Epidermal melanocyte (primary cell): Measurements from ENCODE around the gene LYRM1.
"Not testable (repeated sequence)": the region's sequence is repeated elsewhere in the genome, so short reads cannot be mapped to it uniquely, and the experiment has no call there.

Source experiments
- DNase-seq: peaks from one replicate; pipeline ENCODE4 v3.0.0; 2011; ENCODE audit warnings: low spot score; ENCODE audit not compliant: insufficient read length

The LYRM1 gene

GRCh38 chr16:20900299-20901067 is at the start of gene LYRM1, which contains the start of gene DCUN1D3:
TSS of gene LYRM1 (plus strand) at chr16:20900771. CDS start at chr16:20915556, 14,785 bp downstream.
TSS of gene DCUN1D3 (minus strand) at chr16:20900358. CDS start at chr16:20862538, 37,820 bp downstream.
- peak; percentile 96 for DNase-seq

- DNase-seq = no peak
These were observed 49.6 kb upstream of the LYRM1 start for GRCh38 chr16:20850981-20851380.

GRCh38 chr16:20851601-20852000 is 49.0 kb upstream of the LYRM1 start:
- peak; percentile 46 for DNase-seq

- DNase-seq = no peak
These were observed 47.4 kb upstream of the LYRM1 start for GRCh38 chr16:20853143-20853542.

- no peak for DNase-seq
These were observed 46.5 kb upstream of the LYRM1 start for GRCh38 chr16:20853981-20854620.

DNA sequence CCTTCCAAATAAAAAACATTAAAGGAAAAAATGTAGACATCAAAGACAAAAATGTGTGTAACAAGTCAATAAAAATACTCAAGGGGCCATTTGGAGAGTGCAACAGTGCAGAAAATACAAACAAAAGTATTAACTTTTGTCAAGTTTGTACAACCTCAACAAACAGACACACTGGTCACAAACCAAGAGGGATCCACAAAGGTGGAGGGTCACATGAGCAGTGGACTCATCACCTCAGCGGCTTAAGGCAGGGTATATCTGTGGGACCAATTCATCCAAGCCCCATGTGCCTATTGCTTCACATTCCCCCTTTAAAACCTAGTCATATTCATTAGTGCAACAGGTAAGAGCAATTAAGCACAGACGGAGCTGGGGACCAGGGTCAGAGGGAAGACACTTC is 45.6 kb upstream of the LYRM1 start:
- DNase-seq = no peak

DNA sequence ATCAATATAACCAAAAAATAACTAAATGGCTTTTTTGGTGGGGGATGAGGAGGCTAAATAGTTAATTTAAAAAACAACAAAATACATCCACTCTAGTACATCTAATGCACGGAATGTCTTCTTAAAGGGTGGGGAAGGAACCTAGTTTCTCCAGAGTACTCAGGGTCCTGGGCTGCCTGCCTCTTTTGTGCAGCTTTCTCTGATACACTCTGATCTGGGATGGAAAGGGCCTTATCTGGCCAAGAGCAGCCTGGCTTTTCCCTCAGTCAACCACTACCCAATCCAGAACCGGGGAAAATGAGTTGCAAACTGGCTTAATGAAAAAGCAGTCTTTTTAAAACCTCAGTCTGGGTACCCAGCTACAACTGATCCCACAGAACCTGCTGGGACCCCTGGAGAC is 43.3 kb upstream of the LYRM1 start:
- no peak for DNase-seq

- no peak for DNase-seq
These were observed 41.3 kb upstream of the LYRM1 start for GRCh38 chr16:20859229-20859628.

- DNase-seq = no peak
These were observed 40.9 kb upstream of the LYRM1 start for GRCh38 chr16:20859699-20860098.

- DNase-seq = no peak
These were observed 40.2 kb upstream of the LYRM1 start for GRCh38 chr16:20860361-20860760.

GRCh38 chr16:20860995-20861394 is 39.6 kb upstream of the LYRM1 start:
- DNase-seq = not testable (repeated sequence)

GRCh38 chr16:20862162-20862960 is 38.2 kb upstream of the LYRM1 start:
- no peak for DNase-seq

- not testable (repeated sequence) for DNase-seq
These were observed 36.2 kb upstream of the LYRM1 start for GRCh38 chr16:20864376-20864775.

GRCh38 chr16:20865420-20866131 is 35.0 kb upstream of the LYRM1 start:
- DNase-seq = no peak

GRCh38 chr16:20866145-20866772 is 34.3 kb upstream of the LYRM1 start:
- DNase-seq = peak; percentile 49

GRCh38 chr16:20866801-20867200 is 33.8 kb upstream of the LYRM1 start:
- no peak for DNase-seq

GRCh38 chr16:20867585-20867984 is 33.0 kb upstream of the LYRM1 start:
- DNase-seq = no peak

DNA sequence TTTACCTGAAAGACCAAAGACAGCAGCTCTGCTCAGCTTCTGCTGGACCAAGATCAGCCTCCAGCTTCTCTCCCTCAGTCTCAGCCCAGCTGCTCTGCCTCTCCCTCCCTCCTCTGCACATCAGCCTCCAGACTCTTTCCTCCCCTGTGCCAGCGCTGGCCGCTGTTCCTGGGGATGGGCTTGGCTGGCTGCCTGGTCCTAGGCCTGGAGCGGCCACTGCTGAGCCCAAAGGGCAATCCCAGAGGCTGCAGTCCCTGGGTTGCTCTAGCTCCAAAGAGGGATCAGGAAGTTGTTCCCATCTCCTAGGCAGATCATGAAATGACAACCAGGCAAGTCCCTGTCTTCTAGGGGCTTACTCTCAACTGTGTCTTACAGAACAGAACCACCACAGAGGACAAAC is 31.7 kb upstream of the LYRM1 start:
- peak; percentile 44 for DNase-seq

GRCh38 chr16:20870122-20870820 is 30.3 kb upstream of the LYRM1 start:
- no peak for DNase-seq

DNA sequence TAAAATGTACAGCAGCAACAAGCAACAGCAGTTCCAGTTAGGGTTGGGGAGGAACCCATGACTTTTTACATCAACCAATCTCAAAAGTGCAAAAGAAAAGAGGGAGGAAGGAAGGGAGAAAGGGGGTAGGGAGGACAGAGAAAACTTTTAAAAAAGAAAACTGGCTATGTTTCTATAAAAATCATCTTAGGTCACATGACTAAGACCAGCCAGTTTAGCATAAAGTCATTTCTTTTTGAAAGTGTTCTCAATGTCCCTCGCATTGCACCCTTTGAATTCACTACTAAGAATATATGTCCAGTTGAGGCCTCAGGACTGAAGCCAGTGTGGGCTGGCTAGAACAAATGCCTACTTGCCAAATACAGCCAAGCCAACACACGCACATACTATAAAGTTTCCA is 29.3 kb upstream of the LYRM1 start:
- no peak for DNase-seq
